ENCODE data around the gene PLCH2. TPM values are rescaled to one million over a fixed set of nuclear protein-coding genes. Genes with fewer than 3 reads are reported as not detected.
A peak's percentile ranks its signal among the peaks of the same experiment; 100 is the strongest.

Gene PLCH2
- total and polyA plus RNA-seq, 12 donors, result 0.06 to 0.51 (median 0.10) TPM; not detected in 2

DNA sequence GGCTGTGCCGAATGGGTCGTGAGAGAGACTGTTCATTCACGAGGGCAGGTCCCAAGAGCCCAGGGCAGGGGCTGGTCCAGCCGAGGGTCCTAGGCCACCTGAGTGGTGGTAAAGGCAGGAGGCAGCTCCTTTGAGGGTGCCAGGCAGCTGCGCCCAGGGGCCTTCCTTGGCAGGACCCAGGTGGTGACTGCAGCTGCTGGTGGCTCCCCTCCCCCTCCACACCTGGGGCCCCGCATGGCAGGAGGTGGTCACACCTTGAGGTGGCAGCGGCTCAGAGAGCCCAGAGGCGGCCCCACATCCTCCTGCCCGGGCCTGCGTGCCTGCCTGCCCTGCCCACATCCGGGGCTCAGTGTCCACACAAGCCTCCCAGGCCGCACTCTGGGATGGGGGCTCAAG, 9.8 kb upstream of the PLCH2 start:
- ATAC-seq, result no peak
- Histone ChIP-seq H3K27me3 (peaks cover 26 to 91% (median 86%) of the 10 kb centered on the region in 7 donors), H3K9me3 (no peaks in the 10 kb centered on the region), H3K27ac (no peak overlapping the region), H3K36me3 (no peaks in the 10 kb centered on the region), H3K4me1 (peaks cover 0 to 4% (median 0%) of the 10 kb centered on the region in 9 donors), H3K4me3 (no peak overlapping the region)
- no peak for TF ChIP-seq CTCF (IDR thresholded peaks at IDR 0.05)
- WGBS, 2 donors, result 49 to 67% methylated on average over 12 of the region's 12 CpGs
- intact Hi-C loops (cut with DNase I), result loop anchor here in 1 of 10 donors (10.0 kb wide), 1 partner anchor 79 kb away; no protein-coding TSS in a partner anchor
- DNase-seq, result no peak

GRCh38 chr1:2466958-2467554, 9.0 kb upstream of the PLCH2 start:
- no peaks in the 10 kb centered on the region for H3K36me3 ChIP-seq
- H3K4me1 ChIP-seq, result peaks cover 0 to 4% (median 0%) of the 10 kb centered on the region in 9 donors
- WGBS, 2 donors, result 4% methylated on average over 29 to 30 of the region's 30 CpGs
- no peaks in the 10 kb centered on the region for H3K9me3 ChIP-seq
- peaks cover 26 to 95% (median 90%) of the 10 kb centered on the region in 7 donors for H3K27me3 ChIP-seq
- H3K27ac ChIP-seq, result no peak overlapping the region
- intact Hi-C loops (cut with DNase I), result loop anchor here in 1 of 10 donors (10.0 kb wide), 1 partner anchor 78 kb away; no protein-coding TSS in a partner anchor
- ATAC-seq (no peak), DNase-seq (no peak)
- H3K4me3 ChIP-seq, result no peak overlapping the region
- no peak for TF ChIP-seq CTCF (IDR thresholded peaks at IDR 0.05)

- ATAC-seq (peak in 2 of 8 donors; percentile 39 to 41), DNase-seq (peak in 1 of 2 donors; percentile 38)
- Histone ChIP-seq H3K4me1 (peaks cover 0 to 4% (median 0%) of the 10 kb centered on the region in 9 donors), H3K9me3 (no peaks in the 10 kb centered on the region), H3K4me3 (no peak overlapping the region), H3K27me3 (peaks cover 26 to 95% (median 90%) of the 10 kb centered on the region in 7 donors), H3K36me3 (no peaks in the 10 kb centered on the region), H3K27ac (no peak overlapping the region)
- WGBS, 2 donors, result 18 to 28% methylated on average over 14 of the region's 14 CpGs
- TF ChIP-seq CTCF (IDR thresholded peaks at IDR 0.05), result no peak
- intact Hi-C loops (cut with DNase I), result loop anchor here in 1 of 10 donors (10.0 kb wide), 1 partner anchor 77 kb away; no protein-coding TSS in a partner anchor
Observed at GRCh38 chr1:2468041-2468472, 8.0 kb upstream of the PLCH2 start.

- Histone ChIP-seq H3K4me3 (no peak overlapping the region), H3K9me3 (no peaks in the 10 kb centered on the region), H3K27me3 (peaks cover 26 to 94% (median 85%) of the 10 kb centered on the region in 7 donors), H3K4me1 (peaks cover 0 to 4% (median 0%) of the 10 kb centered on the region in 9 donors), H3K36me3 (no peaks in the 10 kb centered on the region), H3K27ac (no peak overlapping the region)
- no peak for ATAC-seq
- WGBS, 2 donors, result 50 to 70% methylated on average over 10 of the region's 10 CpGs
- intact Hi-C loops (cut with DNase I), result loop anchor here in 1 of 10 donors (10.0 kb wide), 1 partner anchor 76 kb away; no protein-coding TSS in a partner anchor
- TF ChIP-seq CTCF (IDR thresholded peaks at IDR 0.05), result no peak
- no peak for DNase-seq
Observed at GRCh38 chr1:2468540-2468939, 7.5 kb upstream of the PLCH2 start.
